Activated T-cell treated with anti-CD3 and anti-CD28 coated beads, Interleukin-2, amount 50 U/mL, for 4 hours (primary cell): ENCODE measurements around the gene CSTF2T. TPM values are rescaled to one million over a fixed set of nuclear protein-coding genes. Genes with fewer than 3 reads are reported as not detected.

Experiments
- ATAC-seq, 2 donors: fragments of 200-7000 bp; cut with Tn5 transposase; one replicate each; pipeline ENCODE4 v1.10.0; 2021
- DNase-seq: peaks from one replicate; pipeline ENCODE4 v3.0.0-alpha.2; 2020
- H3K27me3 Mint-ChIP-seq: one replicate; pipeline ENCODE4 v1.8.0; 2021; ENCODE audit warnings: low read depth, mixed read lengths
- H3K36me3 Mint-ChIP-seq: one replicate; pipeline ENCODE4 v1.8.0; 2022; ENCODE audit warnings: mixed read lengths; ENCODE audit not compliant: insufficient read depth
- H3K4me1 Mint-ChIP-seq: one replicate; pipeline ENCODE4 v1.8.0; 2021; ENCODE audit warnings: low read depth, mixed read lengths
- H3K4me3 Mint-ChIP-seq: one replicate; pipeline ENCODE4 v1.8.0; 2021; ENCODE audit warnings: mild to moderate bottlenecking, moderate library complexity, mixed read lengths
- H3K9me3 Mint-ChIP-seq: one replicate; pipeline ENCODE4 v1.8.0; 2021; ENCODE audit warnings: mixed read lengths
- total RNA-seq, 3 donors: library from RNA; stranded (reverse); gene quantifications; one replicate each; pipeline ENCODE4 v1.2.1, GENCODE V29; 2021

Gene CSTF2T
- 10 to 100 TPM; 31.2 to 34.3 (median 32.4) TPM for total RNA-seq

- H3K36me3 Mint-ChIP-seq: peaks cover 31% of the 10 kb centered on the region
- H3K4me1 Mint-ChIP-seq: peaks cover 48% of the 10 kb centered on the region
Observed at GRCh38 chr10:51699475-51700227, at the start of gene CSTF2T. CSTF2T (minus strand) TSS chr10:51699595; CDS start chr10:51699549, 46 bp downstream.

GRCh38 chr10:51748959-51749358, 49.6 kb upstream of the CSTF2T start:
- H3K27me3 Mint-ChIP-seq: no peaks in the 10 kb centered on the region
- DNase-seq (no peak), ATAC-seq (no peak)
- no peak overlapping the region for H3K4me3 Mint-ChIP-seq
- H3K36me3 Mint-ChIP-seq: no peaks in the 10 kb centered on the region
- H3K9me3 Mint-ChIP-seq: no peaks in the 10 kb centered on the region
- H3K4me1 Mint-ChIP-seq: no peaks in the 10 kb centered on the region

More at GRCh38 chr10:51699475-51700227, at the start of gene CSTF2T:
- no peaks in the 10 kb centered on the region for H3K27me3 Mint-ChIP-seq
- H3K9me3 Mint-ChIP-seq: no peaks in the 10 kb centered on the region
- ATAC-seq (peak; percentile 88 to 90), DNase-seq (peak; percentile 88)
- peak within 1 kb of the TSS; percentile 100 for H3K4me3 Mint-ChIP-seq

- DNase-seq (no peak), ATAC-seq (no peak)
- no peak overlapping the region for H3K4me3 Mint-ChIP-seq
- H3K9me3 Mint-ChIP-seq: no peaks in the 10 kb centered on the region
- H3K4me1 Mint-ChIP-seq: no peaks in the 10 kb centered on the region
- no peaks in the 10 kb centered on the region for H3K27me3 Mint-ChIP-seq
- H3K36me3 Mint-ChIP-seq: no peaks in the 10 kb centered on the region
Observed at GRCh38 chr10:51747216-51747615, 47.8 kb upstream of the CSTF2T start.

- H3K4me3 Mint-ChIP-seq: no peak overlapping the region
- no peaks in the 10 kb centered on the region for H3K4me1 Mint-ChIP-seq
- no peak for ATAC-seq
- DNase-seq: no peak
- no peaks in the 10 kb centered on the region for H3K36me3 Mint-ChIP-seq
- H3K9me3 Mint-ChIP-seq: no peaks in the 10 kb centered on the region
- H3K27me3 Mint-ChIP-seq: no peaks in the 10 kb centered on the region
Observed at GRCh38 chr10:51745397-51745796, 46.0 kb upstream of the CSTF2T start.

GRCh38 chr10:51744235-51745000, 45.0 kb upstream of the CSTF2T start:
- no peaks in the 10 kb centered on the region for H3K9me3 Mint-ChIP-seq
- ATAC-seq (peak in 1 of 2 donors; percentile 14), DNase-seq (no peak)
- no peaks in the 10 kb centered on the region for H3K36me3 Mint-ChIP-seq
- H3K4me1 Mint-ChIP-seq: no peaks in the 10 kb centered on the region
- H3K4me3 Mint-ChIP-seq: no peak overlapping the region
- H3K27me3 Mint-ChIP-seq: no peaks in the 10 kb centered on the region

GRCh38 chr10:51743146-51743545, 43.8 kb upstream of the CSTF2T start:
- Mint-ChIP-seq H3K4me1 (no peaks in the 10 kb centered on the region), H3K36me3 (no peaks in the 10 kb centered on the region), H3K27me3 (no peaks in the 10 kb centered on the region), H3K9me3 (no peaks in the 10 kb centered on the region), H3K4me3 (no peak overlapping the region)
- ATAC-seq (no peak), DNase-seq (no peak)

GRCh38 chr10:51733057-51733456, 33.7 kb upstream of the CSTF2T start:
- ATAC-seq (no peak), DNase-seq (no peak)
- Mint-ChIP-seq H3K9me3 (no peaks in the 10 kb centered on the region), H3K4me3 (no peak overlapping the region), H3K27me3 (no peaks in the 10 kb centered on the region), H3K4me1 (no peaks in the 10 kb centered on the region), H3K36me3 (no peaks in the 10 kb centered on the region)

- no peak for DNase-seq
- Mint-ChIP-seq H3K36me3 (no peaks in the 10 kb centered on the region), H3K4me3 (no peak overlapping the region), H3K27me3 (peaks cover 3% of the 10 kb centered on the region), H3K9me3 (no peaks in the 10 kb centered on the region), H3K4me1 (no peaks in the 10 kb centered on the region)
- no peak for ATAC-seq
Observed at GRCh38 chr10:51729822-51730555, 30.6 kb upstream of the CSTF2T start.

- peaks cover 6% of the 10 kb centered on the region for H3K27me3 Mint-ChIP-seq
- DNase-seq (no peak), ATAC-seq (no peak)
- H3K4me3 Mint-ChIP-seq: no peak overlapping the region
- H3K4me1 Mint-ChIP-seq: no peaks in the 10 kb centered on the region
- no peaks in the 10 kb centered on the region for H3K36me3 Mint-ChIP-seq
- no peaks in the 10 kb centered on the region for H3K9me3 Mint-ChIP-seq
Observed at GRCh38 chr10:51724038-51724437, 24.6 kb upstream of the CSTF2T start.

GRCh38 chr10:51718804-51719291, 19.5 kb upstream of the CSTF2T start:
- DNase-seq (no peak), ATAC-seq (no peak)
- Mint-ChIP-seq H3K4me3 (no peak overlapping the region), H3K9me3 (no peaks in the 10 kb centered on the region), H3K36me3 (no peaks in the 10 kb centered on the region), H3K27me3 (peaks cover 9% of the 10 kb centered on the region), H3K4me1 (no peaks in the 10 kb centered on the region)

GRCh38 chr10:51716981-51717380, 17.6 kb upstream of the CSTF2T start:
- no peak for ATAC-seq
- Mint-ChIP-seq H3K36me3 (no peaks in the 10 kb centered on the region), H3K27me3 (peaks cover 7% of the 10 kb centered on the region), H3K4me1 (no peaks in the 10 kb centered on the region), H3K4me3 (no peak overlapping the region), H3K9me3 (no peaks in the 10 kb centered on the region)
- no peak for DNase-seq

- no peak overlapping the region for H3K4me3 Mint-ChIP-seq
- no peaks in the 10 kb centered on the region for H3K9me3 Mint-ChIP-seq
- peaks cover 6% of the 10 kb centered on the region for H3K27me3 Mint-ChIP-seq
- H3K4me1 Mint-ChIP-seq: peaks cover 18% of the 10 kb centered on the region
- H3K36me3 Mint-ChIP-seq: no peaks in the 10 kb centered on the region
- ATAC-seq: no peak
- DNase-seq: no peak
Observed at GRCh38 chr10:51711519-51711891, 12.1 kb upstream of the CSTF2T start.

- DNase-seq (no peak), ATAC-seq (no peak)
- Mint-ChIP-seq H3K4me3 (no peak overlapping the region), H3K9me3 (no peaks in the 10 kb centered on the region), H3K27me3 (peaks cover 5% of the 10 kb centered on the region), H3K4me1 (peaks cover 18% of the 10 kb centered on the region), H3K36me3 (no peaks in the 10 kb centered on the region)
Observed at GRCh38 chr10:51709324-51709972, 10.1 kb upstream of the CSTF2T start.

- peak in 1 of 2 donors; percentile 28 for ATAC-seq
- H3K9me3 Mint-ChIP-seq: no peaks in the 10 kb centered on the region
- no peaks in the 10 kb centered on the region for H3K36me3 Mint-ChIP-seq
- no peak for DNase-seq
- peaks cover 2% of the 10 kb centered on the region for H3K27me3 Mint-ChIP-seq
- H3K4me1 Mint-ChIP-seq: peaks cover 18% of the 10 kb centered on the region
- H3K4me3 Mint-ChIP-seq: no peak overlapping the region
Observed at GRCh38 chr10:51708609-51709008, 9.2 kb upstream of the CSTF2T start.
